ENCODE results near the gene SMARCB1. TPM values are rescaled to one million over a fixed set of nuclear protein-coding genes. Genes with fewer than 3 reads are reported as not detected.

Gene SMARCB1
- total RNA-seq (79.0 TPM), polyA plus RNA-seq (ENCODE audit: insufficient read depth, low read depth, low replicate concordance) (68.7 TPM)
- long read RNA-seq, donor 1, full-length matches to known transcripts: 74 of 81 reads
- long read RNA-seq, donor 1, partial matches to known transcripts: 7 of 81 reads
- long read RNA-seq, donor 1, other reads (novel, unspliced or antisense): 0 of 81 reads
- long read RNA-seq, donor 2, full-length matches to known transcripts: 63 of 69 reads
- long read RNA-seq, donor 2, partial matches to known transcripts: 6 of 69 reads
- long read RNA-seq, donor 2, other reads (novel, unspliced or antisense): 0 of 69 reads
- long read RNA-seq, donor 3, full-length matches to known transcripts: 69 of 88 reads
- long read RNA-seq, donor 3, partial matches to known transcripts: 19 of 88 reads
- long read RNA-seq, donor 3, other reads (novel, unspliced or antisense): 0 of 88 reads
- long read RNA-seq, donor 4, full-length matches to known transcripts: 53 of 53 reads
- long read RNA-seq, donor 4, partial matches to known transcripts: 0 of 53 reads
- long read RNA-seq, donor 4, other reads (novel, unspliced or antisense): 0 of 53 reads
- long read RNA-seq, donor 5, full-length matches to known transcripts: 3 of 3 reads
- long read RNA-seq, donor 5, partial matches to known transcripts: 0 of 3 reads
- long read RNA-seq, donor 5, other reads (novel, unspliced or antisense): 0 of 3 reads
- long read RNA-seq, donor 6, full-length matches to known transcripts: 43 of 49 reads
- long read RNA-seq, donor 6, partial matches to known transcripts: 6 of 49 reads
- long read RNA-seq, donor 6, other reads (novel, unspliced or antisense): 0 of 49 reads
- long read RNA-seq, donor 7, full-length matches to known transcripts: 139 of 156 reads
- long read RNA-seq, donor 7, partial matches to known transcripts: 5 of 156 reads
- long read RNA-seq, donor 7, other reads (novel, unspliced or antisense): 12 of 156 reads
- long read RNA-seq, donor 8, full-length matches to known transcripts: 95 of 116 reads
- long read RNA-seq, donor 8, partial matches to known transcripts: 21 of 116 reads
- long read RNA-seq, donor 8, other reads (novel, unspliced or antisense): 0 of 116 reads
- long read RNA-seq, donor 9, full-length matches to known transcripts: 42 of 49 reads
- long read RNA-seq, donor 9, partial matches to known transcripts: 7 of 49 reads
- long read RNA-seq, donor 9, other reads (novel, unspliced or antisense): 0 of 49 reads
- long read RNA-seq, donor 10, full-length matches to known transcripts: 65 of 77 reads
- long read RNA-seq, donor 10, partial matches to known transcripts: 12 of 77 reads
- long read RNA-seq, donor 10, other reads (novel, unspliced or antisense): 0 of 77 reads

GRCh38 chr22:23786752-23787599 lies at the start of gene SMARCB1:
SMARCB1 (plus strand) TSS chr22:23786966; CDS start chr22:23787170, 204 bp downstream.
- H3K4me3 ChIP-seq (ENCODE audit: low read length in 3 of 3): peak within 1 kb of the TSS; percentile 75 to 97 (median 79)
- H3K9ac ChIP-seq (ENCODE audit: low read length in 3 of 3): peak within 1 kb of the TSS; percentile 61 to 88 (median 70)
- peak; percentile 90 to 97 (median 96) for DNase-seq
- H3K9me3 ChIP-seq (ENCODE audit: control insufficient read depth in 2 of 3, insufficient read depth in 1 of 3, low read length in 3 of 3): no peaks in the 10 kb centered on the region
- no peak for FAIRE-seq
- TF ChIP-seq CTCF (IDR thresholded peaks at IDR 0.05; ENCODE audit: borderline replicate concordance, extremely low read depth, insufficient read depth): no peak
- H3K4me1 ChIP-seq (ENCODE audit: control insufficient read depth in 2 of 3, insufficient read depth in 2 of 3, low read depth in 1 of 3, low read length in 3 of 3): peaks cover 0 to 33% (median 24%) of the 10 kb centered on the region in 3 donors
- no peaks in the 10 kb centered on the region for H3K27me3 ChIP-seq (ENCODE audit: control insufficient read depth, insufficient read depth, low read length)
- intact Hi-C loops (cut with DNase I): no loop called here
- H3K36me3 ChIP-seq (ENCODE audit: control insufficient read depth in 2 of 3, insufficient read depth in 3 of 3, low read length in 3 of 3): peaks cover 0 to 3% (median 0%) of the 10 kb centered on the region in 3 donors
- peak within 1 kb of the TSS; percentile 99 to 100 for H3K27ac ChIP-seq (ENCODE audit: low read depth in 2 of 2, low read length in 2 of 2)

- peaks cover 0 to 5% (median 0%) of the 10 kb centered on the region in 3 donors for H3K36me3 ChIP-seq (ENCODE audit: control insufficient read depth in 2 of 3, insufficient read depth in 3 of 3, low read length in 3 of 3)
- H3K27ac ChIP-seq (ENCODE audit: low read depth in 2 of 2, low read length in 2 of 2): no peak overlapping the region
- H3K4me3 ChIP-seq (ENCODE audit: low read length in 3 of 3): no peak overlapping the region
- no peaks in the 10 kb centered on the region for H3K9me3 ChIP-seq (ENCODE audit: control insufficient read depth in 2 of 3, insufficient read depth in 1 of 3, low read length in 3 of 3)
- no peaks in the 10 kb centered on the region for H3K4me1 ChIP-seq (ENCODE audit: control insufficient read depth in 2 of 3, insufficient read depth in 2 of 3, low read depth in 1 of 3, low read length in 3 of 3)
- TF ChIP-seq CTCF (IDR thresholded peaks at IDR 0.05; ENCODE audit: borderline replicate concordance, extremely low read depth, insufficient read depth): no peak
- intact Hi-C loops (cut with DNase I): no loop called here
- no peaks in the 10 kb centered on the region for H3K27me3 ChIP-seq (ENCODE audit: control insufficient read depth, insufficient read depth, low read length)
- FAIRE-seq (no peak), DNase-seq (no peak)
- no peak overlapping the region for H3K9ac ChIP-seq (ENCODE audit: low read length in 3 of 3)
Measured at GRCh38 chr22:23737696-23738095, 49.1 kb upstream of the SMARCB1 start.
